Peyer's patch (tissue), 4 donors: ENCODE data around the gene ZFR2. TPM values are rescaled to one million over a fixed set of nuclear protein-coding genes. Genes with fewer than 3 reads are reported as not detected.

Experiments used
- DNase-seq, 3 donors: peaks; one replicate each; pipeline ENCODE4 v3.0.0-alpha.2; 2017 to 2019
- H3K27ac ChIP-seq, 4 donors: fragments of 200-600 bp; sonication (generic); one replicate each; pipeline ENCODE4 v1.5.1; 2016 to 2019
- H3K27me3 ChIP-seq, 2 donors: fragments of 200-600 bp; sonication (generic); one replicate each; pipeline ENCODE4 v1.5.1; 2019
- H3K36me3 ChIP-seq, 3 donors: fragments of 200-600 bp; sonication (generic); one replicate each; pipeline ENCODE4 v1.5.1; 2016 to 2019
- H3K4me1 ChIP-seq, 4 donors: fragments of 200-600 bp; sonication (generic); one replicate each; pipeline ENCODE4 v1.5.1; 2016 to 2019
- H3K4me3 ChIP-seq, 4 donors: fragments of 200-600 bp; sonication (generic); 1 replicate in 3 of 4; 2 replicates in 1 of 4; pipeline ENCODE4 v1.5.1; 2016 to 2019; ENCODE audit warnings: mild to moderate bottlenecking in 1 of 4
- H3K9me3 ChIP-seq, 4 donors: fragments of 200-600 bp; sonication (generic); one replicate each; pipeline ENCODE4 v1.5.1; 2016 to 2019; ENCODE audit warnings: mild to moderate bottlenecking in 1 of 4
- POLR2A ChIP-seq, 2 donors: fragments of 450-650 bp; IDR thresholded peaks; one replicate each; pipeline ENCODE4 v1.5.1; 2017; ENCODE audit warnings: antibody characterized with exemption in 2 of 2, mild to moderate bottlenecking in 2 of 2, moderate library complexity in 2 of 2
- total RNA-seq, 4 donors: library from RNA; depleted of rRNA; stranded (reverse); fragments of >200 nt; gene quantifications; one replicate each; pipeline ENCODE4 v1.1.0, GENCODE V29; 2016
- TF ChIP-seq, protein P1 (sequence below), 6 experiments: fragments of 450-650 bp in 4 of 6; fragments of 200-600 bp in 2 of 6; sonication (generic) in 1 of 6; IDR thresholded peaks; one replicate each; pipeline ENCODE4 v1.5.1; 2017 to 2019; ENCODE audit warnings: antibody characterized with exemption in 6 of 6, mild to moderate bottlenecking in 3 of 6, moderate library complexity in 1 of 6

The ZFR2 gene
- total RNA-seq, 4 donors from 2014 or later, result not detected

DNA sequence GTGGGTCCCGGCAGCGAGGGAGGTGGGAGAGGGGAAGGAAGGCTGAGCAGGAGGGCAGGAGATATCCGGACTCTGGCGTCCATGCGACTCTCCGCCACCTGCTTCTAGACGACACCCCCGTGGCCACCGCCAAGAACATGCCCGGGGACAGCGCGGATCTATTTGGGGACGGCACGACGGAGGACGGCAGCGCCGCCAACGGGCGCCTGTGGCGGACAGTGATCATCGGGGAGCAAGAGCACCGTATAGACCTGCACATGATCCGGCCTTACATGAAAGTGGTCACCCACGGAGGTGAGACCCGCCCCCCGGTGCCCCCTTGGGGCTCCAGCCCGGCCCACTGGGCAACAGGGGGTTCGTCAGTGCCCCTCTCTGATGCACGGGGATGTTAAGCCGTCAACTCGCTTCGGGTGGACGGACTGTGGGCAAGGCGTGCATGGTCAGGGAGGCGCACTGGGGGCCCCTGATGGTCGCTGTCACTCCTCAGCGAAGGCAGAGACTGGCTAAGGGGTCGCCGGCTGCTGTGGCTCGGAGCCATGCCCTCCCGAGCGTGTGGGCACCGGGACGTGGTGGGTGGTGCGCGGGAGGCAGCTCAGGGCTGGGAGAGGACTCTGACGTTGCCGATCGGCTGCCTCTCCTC, 38.9 kb upstream of the ZFR2 start:
- no peaks in the 10 kb centered on the region for H3K27me3 ChIP-seq
- no peak overlapping the region for H3K4me3 ChIP-seq
- DNase-seq, result no peak
- no peaks in the 10 kb centered on the region for H3K36me3 ChIP-seq
- H3K9me3 ChIP-seq, result peaks cover 0 to 7% (median 3%) of the 10 kb centered on the region in 4 donors
- H3K4me1 ChIP-seq, result no peaks in the 10 kb centered on the region
- no peak overlapping the region for H3K27ac ChIP-seq
- no peak for TF ChIP-seq POLR2A (IDR thresholded peaks at IDR 0.05)
- TF ChIP-seq, protein P1, sequence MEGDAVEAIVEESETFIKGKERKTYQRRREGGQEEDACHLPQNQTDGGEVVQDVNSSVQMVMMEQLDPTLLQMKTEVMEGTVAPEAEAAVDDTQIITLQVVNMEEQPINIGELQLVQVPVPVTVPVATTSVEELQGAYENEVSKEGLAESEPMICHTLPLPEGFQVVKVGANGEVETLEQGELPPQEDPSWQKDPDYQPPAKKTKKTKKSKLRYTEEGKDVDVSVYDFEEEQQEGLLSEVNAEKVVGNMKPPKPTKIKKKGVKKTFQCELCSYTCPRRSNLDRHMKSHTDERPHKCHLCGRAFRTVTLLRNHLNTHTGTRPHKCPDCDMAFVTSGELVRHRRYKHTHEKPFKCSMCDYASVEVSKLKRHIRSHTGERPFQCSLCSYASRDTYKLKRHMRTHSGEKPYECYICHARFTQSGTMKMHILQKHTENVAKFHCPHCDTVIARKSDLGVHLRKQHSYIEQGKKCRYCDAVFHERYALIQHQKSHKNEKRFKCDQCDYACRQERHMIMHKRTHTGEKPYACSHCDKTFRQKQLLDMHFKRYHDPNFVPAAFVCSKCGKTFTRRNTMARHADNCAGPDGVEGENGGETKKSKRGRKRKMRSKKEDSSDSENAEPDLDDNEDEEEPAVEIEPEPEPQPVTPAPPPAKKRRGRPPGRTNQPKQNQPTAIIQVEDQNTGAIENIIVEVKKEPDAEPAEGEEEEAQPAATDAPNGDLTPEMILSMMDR (IDR thresholded peaks at IDR 0.05), result no peak

DNA sequence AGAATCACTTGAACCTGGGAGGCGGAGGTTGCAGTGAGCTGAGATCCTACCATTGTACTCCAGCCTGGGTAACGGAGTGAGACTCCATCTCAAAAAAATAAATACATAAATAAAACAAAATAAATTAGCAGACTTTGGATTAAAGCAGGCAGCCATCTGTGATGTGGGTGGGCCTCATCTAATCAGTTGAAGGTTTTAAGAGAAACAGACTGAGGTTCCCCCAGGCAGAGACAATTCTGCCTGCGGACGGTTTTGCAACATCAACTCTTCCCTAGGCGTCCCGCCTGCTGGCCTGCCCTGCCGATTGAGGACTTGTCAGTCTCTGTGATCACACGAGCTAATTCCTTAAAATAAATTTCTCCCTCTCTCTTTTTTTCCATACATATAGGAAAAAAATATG, 35.4 kb upstream of the ZFR2 start:
- Histone ChIP-seq H3K9me3 (no peaks in the 10 kb centered on the region), H3K4me3 (no peak overlapping the region), H3K36me3 (no peaks in the 10 kb centered on the region), H3K27me3 (no peaks in the 10 kb centered on the region), H3K4me1 (no peaks in the 10 kb centered on the region), H3K27ac (no peak overlapping the region)
- TF ChIP-seq, protein P1 (IDR thresholded peaks at IDR 0.05), result no peak
- no peak for TF ChIP-seq POLR2A (IDR thresholded peaks at IDR 0.05)
- no peak for DNase-seq

GRCh38 chr19:3902317-3902973, 33.6 kb upstream of the ZFR2 start:
- H3K27ac ChIP-seq, result no peak overlapping the region
- no peaks in the 10 kb centered on the region for H3K27me3 ChIP-seq
- H3K36me3 ChIP-seq, result no peaks in the 10 kb centered on the region
- H3K4me1 ChIP-seq, result no peaks in the 10 kb centered on the region
- no peak for DNase-seq
- TF ChIP-seq POLR2A (IDR thresholded peaks at IDR 0.05), result no peak
- TF ChIP-seq, protein P1 (IDR thresholded peaks at IDR 0.05), result no peak
- H3K9me3 ChIP-seq, result peaks cover 0 to 6% (median 0%) of the 10 kb centered on the region in 4 donors
- H3K4me3 ChIP-seq, result no peak overlapping the region

DNA sequence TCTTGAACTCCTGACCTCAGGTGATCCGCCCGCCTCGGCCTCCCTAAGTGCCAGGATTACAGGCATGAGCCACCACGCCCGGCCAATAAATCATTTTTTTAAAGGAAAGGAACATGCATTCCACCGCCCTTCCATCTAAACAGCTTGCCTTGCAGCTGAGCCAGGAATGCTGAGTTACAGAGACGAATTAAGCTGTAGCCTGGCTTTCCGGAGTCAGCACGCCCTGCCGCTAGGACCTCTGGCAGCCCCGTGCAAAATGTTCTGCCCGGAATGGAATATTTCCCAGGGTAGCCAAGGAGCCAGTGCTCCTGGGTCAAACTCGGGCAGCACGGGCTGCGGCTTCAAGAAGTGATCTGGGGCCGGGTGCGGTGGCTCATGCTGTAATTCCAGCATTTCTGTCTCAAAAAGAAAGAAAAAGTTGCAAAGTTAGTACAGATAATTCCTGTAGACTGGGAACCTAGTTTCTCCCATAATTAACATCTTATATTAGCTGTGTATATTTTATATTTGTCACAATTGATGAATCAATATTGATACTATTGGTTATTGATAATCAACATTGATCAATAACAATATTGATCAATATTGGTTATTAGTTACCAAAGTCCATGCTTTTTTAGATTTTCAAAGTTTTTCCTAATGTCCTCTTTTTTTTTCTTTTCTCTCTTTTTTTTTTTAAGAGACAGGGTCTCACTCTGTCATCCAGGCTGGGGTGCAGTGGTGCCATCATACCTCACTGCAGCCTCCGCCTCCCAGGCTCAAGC, 30.9 kb upstream of the ZFR2 start:
- DNase-seq, result no peak
- Histone ChIP-seq H3K27ac (no peak overlapping the region), H3K9me3 (peaks cover 0 to 6% (median 0%) of the 10 kb centered on the region in 4 donors), H3K4me1 (no peaks in the 10 kb centered on the region), H3K27me3 (no peaks in the 10 kb centered on the region), H3K4me3 (no peak overlapping the region), H3K36me3 (no peaks in the 10 kb centered on the region)
- TF ChIP-seq POLR2A (IDR thresholded peaks at IDR 0.05), result no peak
- TF ChIP-seq, protein P1 (IDR thresholded peaks at IDR 0.05), result no peak

GRCh38 chr19:3898426-3898825, 29.6 kb upstream of the ZFR2 start:
- Histone ChIP-seq H3K36me3 (no peaks in the 10 kb centered on the region), H3K27ac (no peak overlapping the region), H3K4me3 (no peak overlapping the region), H3K9me3 (peaks cover 0 to 6% (median 0%) of the 10 kb centered on the region in 4 donors), H3K4me1 (no peaks in the 10 kb centered on the region), H3K27me3 (no peaks in the 10 kb centered on the region)
- DNase-seq, result no peak
- TF ChIP-seq POLR2A (IDR thresholded peaks at IDR 0.05), result no peak
- TF ChIP-seq, protein P1 (IDR thresholded peaks at IDR 0.05), result no peak
